GM12801 (cell line): ENCODE data around the gene NAA15.

Experiments used
- TF ChIP-seq, protein P1 (sequence below): IDR thresholded peaks from one replicate; pipeline ENCODE4 v1.5.1; 2011; ENCODE audit warnings: control low read depth; ENCODE audit not compliant: insufficient read length; ENCODE audit errors: extremely low read depth

Gene NAA15

DNA sequence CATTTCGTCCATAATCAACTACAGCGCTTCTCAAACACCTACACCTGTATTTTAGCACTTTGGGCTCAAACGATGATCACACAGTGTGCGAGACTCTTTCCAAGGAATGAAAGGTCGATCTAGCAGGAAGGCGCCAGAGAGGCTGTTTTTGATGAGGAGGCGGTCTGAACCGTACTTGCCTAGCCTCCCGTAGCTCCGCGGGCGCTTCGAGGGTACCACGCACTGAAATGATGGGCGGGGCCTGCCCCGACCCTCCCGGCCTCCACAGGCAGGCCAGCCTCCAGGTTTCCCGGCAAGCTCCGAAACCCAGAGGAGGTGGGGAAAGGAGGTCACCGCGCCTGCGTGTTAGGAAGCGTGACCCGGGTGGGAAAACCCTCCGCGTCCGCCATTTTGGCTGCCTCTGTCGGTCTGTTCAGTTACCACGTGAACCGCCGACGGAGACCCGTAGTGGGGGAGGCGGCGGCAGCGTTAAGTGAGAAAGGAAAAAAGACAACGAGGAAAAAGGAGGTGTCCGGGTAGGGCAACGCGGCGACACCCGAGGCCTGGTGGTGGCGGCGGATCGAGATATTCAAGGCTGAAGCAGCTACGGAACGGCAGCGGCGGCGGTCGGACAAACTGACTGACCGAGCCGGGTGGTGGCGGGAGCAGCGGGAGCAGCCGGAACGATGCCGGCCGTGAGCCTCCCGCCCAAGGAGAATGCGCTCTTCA, at the start of gene NAA15:
Gene NAA15 (plus strand): TSS at position 393 of the 708 bp plus-strand sequence. CDS start 273 bp downstream, at position 666.
- TF ChIP-seq, protein P1, sequence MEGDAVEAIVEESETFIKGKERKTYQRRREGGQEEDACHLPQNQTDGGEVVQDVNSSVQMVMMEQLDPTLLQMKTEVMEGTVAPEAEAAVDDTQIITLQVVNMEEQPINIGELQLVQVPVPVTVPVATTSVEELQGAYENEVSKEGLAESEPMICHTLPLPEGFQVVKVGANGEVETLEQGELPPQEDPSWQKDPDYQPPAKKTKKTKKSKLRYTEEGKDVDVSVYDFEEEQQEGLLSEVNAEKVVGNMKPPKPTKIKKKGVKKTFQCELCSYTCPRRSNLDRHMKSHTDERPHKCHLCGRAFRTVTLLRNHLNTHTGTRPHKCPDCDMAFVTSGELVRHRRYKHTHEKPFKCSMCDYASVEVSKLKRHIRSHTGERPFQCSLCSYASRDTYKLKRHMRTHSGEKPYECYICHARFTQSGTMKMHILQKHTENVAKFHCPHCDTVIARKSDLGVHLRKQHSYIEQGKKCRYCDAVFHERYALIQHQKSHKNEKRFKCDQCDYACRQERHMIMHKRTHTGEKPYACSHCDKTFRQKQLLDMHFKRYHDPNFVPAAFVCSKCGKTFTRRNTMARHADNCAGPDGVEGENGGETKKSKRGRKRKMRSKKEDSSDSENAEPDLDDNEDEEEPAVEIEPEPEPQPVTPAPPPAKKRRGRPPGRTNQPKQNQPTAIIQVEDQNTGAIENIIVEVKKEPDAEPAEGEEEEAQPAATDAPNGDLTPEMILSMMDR = no peak

DNA sequence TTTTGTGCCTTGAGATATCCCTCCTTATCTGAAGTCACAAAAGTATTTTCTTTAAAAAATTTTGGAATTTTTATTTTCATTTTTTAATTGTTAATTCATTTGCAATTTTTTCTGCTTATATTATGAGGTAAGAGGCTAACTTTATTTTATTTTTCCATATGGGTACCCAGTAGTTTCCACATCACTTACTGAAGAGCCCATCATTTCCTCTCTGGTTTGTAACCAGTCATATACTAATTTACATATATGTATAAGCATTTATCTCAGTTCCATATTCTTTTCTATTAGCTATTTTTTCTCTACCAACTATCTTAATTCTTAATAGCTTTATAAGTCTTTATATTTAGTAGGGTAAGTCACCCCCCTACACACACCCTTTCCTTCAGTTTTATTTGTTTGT, 48.3 kb upstream of the NAA15 start:
- TF ChIP-seq, protein P1 = no peak

DNA sequence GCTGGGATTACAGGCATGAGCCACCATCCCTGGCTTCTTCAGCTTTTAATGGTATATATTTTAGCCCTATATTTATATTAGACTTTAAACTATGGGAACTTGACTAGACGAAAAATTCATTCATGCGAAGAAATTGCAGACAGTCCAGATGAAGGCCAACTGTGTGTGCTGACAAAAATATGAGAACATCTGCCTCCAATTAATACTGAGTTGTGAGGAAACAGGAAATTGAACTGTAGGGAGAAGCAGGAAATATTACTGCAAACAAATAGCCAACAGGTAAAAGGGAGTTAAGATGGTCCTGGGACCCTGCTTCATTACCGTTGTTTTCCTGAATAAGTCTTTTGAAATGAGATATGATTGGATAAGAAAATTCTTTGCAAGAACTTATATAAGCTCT, 47.6 kb upstream of the NAA15 start:
- TF ChIP-seq, protein P1 = no peak

DNA sequence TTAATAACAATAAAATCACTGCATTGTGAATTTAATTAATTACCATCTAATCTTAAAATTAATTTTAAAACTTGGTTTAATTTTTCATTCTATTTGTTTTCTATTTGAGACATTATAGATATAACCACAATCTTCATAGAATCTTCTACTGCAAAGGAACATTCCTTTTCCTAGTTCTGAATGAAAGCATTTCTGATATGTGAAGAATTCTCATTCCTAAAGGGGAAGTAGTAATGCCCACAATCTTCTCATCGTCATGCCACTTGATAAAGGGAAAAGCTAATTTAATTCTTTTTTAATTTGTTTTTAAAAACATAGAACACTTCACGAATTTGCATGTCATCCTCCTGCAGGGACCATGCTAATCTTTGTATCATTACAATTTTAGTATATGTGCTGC, 45.0 kb upstream of the NAA15 start:
- TF ChIP-seq, protein P1 = no peak

DNA sequence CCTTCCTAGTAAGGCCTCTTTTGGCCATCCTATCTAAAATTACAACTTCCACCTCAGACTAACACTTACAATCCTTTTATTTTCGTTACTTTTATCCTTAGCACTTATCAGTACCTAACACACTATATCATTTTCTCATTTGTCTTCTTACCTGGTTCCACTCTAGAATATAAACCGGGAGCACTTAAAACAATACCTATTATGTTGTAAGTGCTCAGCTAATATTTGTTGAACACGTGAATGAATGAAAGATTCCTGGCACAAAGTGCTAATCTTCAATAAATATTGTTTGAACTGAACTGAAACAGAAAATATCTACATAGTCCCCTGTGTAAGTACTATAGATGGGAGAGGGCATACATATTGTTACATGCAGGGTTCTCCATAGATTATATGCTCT, 35.7 kb upstream of the NAA15 start:
- TF ChIP-seq, protein P1 = no peak

DNA sequence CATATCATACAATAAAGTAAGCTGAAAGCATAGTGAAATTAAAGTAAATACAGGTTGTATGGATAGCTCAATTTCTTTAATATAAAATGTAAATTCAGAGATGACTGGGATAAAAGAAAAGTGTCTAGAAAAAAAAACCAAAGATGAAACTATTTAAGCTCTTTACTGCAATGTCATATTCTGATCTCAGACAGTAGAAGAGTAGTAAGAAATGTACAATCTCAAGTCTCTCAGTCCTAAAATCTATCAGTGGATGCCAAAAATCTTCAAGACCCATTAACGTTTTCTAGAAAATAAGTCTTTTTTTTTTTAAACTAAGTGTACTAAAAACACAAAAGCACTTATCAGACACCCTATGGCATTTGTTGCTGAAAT, 35.1 kb upstream of the NAA15 start:
- TF ChIP-seq, protein P1 = no peak

DNA sequence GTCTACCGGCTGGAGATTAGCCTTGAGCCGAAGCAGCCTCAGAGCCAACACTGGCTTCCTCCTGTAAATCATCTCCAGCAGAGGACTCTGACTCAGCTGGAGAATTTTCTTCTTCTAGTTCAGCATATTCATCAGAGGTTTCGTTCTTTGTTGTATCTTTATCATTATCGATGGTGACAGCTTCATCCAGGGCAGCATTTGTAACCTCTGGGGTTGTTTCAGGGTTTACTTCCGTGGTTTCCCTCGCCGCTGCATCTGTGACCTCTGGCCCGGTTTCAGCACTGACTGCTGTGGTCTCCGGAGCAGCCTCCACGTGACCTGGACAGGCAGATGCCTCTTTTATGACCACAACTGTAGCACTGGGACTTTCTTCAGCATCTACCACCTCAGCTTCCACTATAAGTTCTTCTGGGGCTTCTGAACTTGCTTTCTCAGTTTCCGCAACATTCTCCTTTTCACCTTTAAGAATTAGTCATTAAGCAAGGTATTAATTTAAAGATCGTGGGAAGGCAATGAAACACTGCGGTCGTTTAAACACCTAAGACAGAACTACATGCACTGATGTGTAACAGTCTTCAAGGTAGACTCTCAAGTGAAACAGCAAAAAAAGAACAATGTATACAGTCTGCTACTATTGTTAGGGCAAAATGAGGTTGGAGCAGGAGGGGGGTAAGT, 34.6 kb upstream of the NAA15 start:
- TF ChIP-seq, protein P1 = no peak
